ENCODE measurements around the gene ERICH2.
A peak's percentile ranks its signal among the peaks of the same experiment; 100 is the strongest.

Gene ERICH2

GRCh38 chr2:170742000-170742399, 28.2 kb upstream of the ERICH2 start:
- POLR2A ChIA-PET (ENCODE audit: low non-redundant PET) = no interaction called here
- TF ChIP-seq CTCF (conservative IDR thresholded peaks at IDR 0.05; ENCODE audit: low read depth) = no peak
- CTCF ChIA-PET = no interaction called here
- DNase-seq (ENCODE audit: low spot score) = no peak
- H3K27ac ChIP-seq = no peak overlapping the region

DNA sequence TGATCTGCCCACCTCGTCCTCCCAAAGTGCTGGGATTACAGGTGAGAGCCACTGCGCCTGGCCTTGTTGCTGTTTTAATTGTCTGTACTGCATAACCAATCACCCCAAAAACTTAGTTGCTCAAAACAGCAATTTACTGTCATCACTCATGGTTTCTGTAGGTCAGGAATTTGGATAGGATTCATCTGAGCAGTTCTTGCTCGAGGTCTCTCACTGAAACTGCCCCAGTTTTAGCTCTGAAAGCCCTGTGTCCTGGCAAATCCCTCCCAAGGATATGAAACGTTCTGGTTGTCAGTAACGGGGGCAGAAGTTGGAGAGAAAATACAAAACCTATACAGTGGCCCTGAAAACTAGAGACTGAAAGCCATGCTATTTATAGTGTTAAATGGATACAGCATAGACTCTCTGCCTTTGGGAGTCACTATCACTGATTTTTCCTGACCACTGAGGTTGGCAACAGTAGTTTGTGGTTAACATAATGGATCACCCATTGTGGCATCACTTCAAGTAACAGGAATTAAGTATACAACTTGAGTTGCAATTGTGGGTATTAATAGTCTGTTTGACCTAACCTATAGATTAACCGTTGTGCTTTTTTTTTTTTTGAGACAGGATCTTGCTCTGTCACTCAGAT, 27.2 kb upstream of the ERICH2 start:
- CTCF ChIA-PET = interaction anchor here (0.7 kb wide), 1 partner anchor 9 kb away, joined by 3 read pairs; no protein-coding TSS in a partner anchor
- H3K27ac ChIP-seq = peak overlapping the region; percentile 86
- no peak for TF ChIP-seq CTCF (conservative IDR thresholded peaks at IDR 0.05; ENCODE audit: low read depth)
- POLR2A ChIA-PET (ENCODE audit: low non-redundant PET) = no interaction called here
- no peak for DNase-seq (ENCODE audit: low spot score)

DNA sequence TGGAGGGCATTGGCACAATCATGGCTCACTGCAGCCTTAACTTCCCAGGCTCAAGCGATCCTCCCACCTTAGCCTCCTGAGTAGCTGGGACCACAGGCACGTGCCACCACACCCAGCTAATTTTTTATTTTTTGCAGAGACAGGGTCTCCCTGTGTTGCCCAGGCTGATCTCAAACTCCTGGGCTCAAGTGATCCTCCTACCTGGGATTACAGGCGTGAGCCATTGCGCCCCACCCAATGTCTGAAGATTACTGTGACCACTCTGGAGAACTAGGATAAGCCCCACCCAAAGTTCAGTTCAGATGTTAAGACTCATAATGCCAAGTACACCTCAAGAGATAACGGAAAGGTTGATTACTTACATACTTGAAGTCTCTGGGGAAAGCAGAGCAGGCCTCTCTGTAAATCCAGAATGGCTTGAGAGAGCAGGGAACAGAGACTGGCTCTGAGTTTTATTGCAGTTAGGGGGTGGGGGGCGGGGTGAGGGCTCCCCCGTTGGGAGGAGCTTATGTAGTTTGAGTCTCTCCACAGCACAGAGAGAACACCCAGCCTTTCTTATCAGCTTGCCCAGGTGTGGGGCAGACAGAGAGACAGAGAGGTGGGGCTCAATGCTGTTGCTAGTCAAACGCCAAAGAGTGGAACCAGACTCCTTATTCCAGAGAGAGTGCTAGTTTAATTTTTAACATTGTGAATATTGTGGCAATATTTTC, 26.5 kb upstream of the ERICH2 start:
- no peak for DNase-seq (ENCODE audit: low spot score)
- ChIA-PET CTCF (no interaction called here), POLR2A (ENCODE audit: low non-redundant PET) (no interaction called here)
- H3K27ac ChIP-seq = peak overlapping the region; percentile 86
- TF ChIP-seq CTCF (conservative IDR thresholded peaks at IDR 0.05; ENCODE audit: low read depth) = no peak

DNA sequence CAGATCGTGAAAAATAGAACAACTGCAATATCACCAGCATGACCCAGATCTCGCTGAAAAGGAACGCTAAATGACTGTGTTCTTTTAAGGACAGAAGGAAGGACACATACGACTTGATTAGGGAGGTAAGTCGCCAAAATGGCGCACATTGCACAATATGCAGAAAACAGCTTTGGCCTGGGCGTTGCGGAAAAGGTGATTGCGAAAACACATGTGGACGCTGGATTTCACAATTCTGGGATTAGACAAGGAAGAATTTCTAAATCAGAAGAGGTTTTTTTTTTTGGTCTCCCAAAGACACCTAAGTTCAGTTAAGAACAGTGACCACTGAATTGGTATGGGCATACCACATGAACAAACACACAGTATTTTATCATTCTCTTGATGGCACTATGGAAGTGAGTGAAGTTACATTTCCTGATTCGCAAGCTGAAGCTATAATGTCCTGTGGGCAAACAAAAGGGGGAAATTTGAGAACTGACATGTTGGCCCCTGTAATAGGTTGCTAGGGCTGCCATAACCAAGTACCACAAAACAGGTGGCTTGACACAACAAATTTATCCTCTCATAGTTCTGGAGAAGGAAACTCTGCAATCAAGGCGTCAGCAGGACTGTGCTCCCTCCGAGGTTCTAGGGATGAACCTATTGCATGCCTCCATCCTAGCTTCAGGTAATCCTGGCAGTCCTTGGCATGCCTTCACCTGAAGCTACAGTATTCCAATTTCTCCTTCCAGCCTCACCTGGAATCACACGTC, 25.8 kb upstream of the ERICH2 start:
- CTCF ChIA-PET = no interaction called here
- POLR2A ChIA-PET (ENCODE audit: low non-redundant PET) = no interaction called here
- DNase-seq (ENCODE audit: low spot score) = peak; percentile 51
- no peak for TF ChIP-seq CTCF (conservative IDR thresholded peaks at IDR 0.05; ENCODE audit: low read depth)
- peak overlapping the region; percentile 86 for H3K27ac ChIP-seq

GRCh38 chr2:170745305-170745704, 24.9 kb upstream of the ERICH2 start:
- CTCF ChIA-PET = no interaction called here
- POLR2A ChIA-PET (ENCODE audit: low non-redundant PET) = no interaction called here

More at GRCh38 chr2:170745305-170745704, 24.9 kb upstream of the ERICH2 start:
- DNase-seq (ENCODE audit: low spot score) = no peak
- TF ChIP-seq CTCF (conservative IDR thresholded peaks at IDR 0.05; ENCODE audit: low read depth) = no peak
- H3K27ac ChIP-seq = no peak overlapping the region
